H9 (cell line): ENCODE results near the gene NTRK3. TPM values are rescaled to one million over a fixed set of nuclear protein-coding genes. Genes with fewer than 3 reads are reported as not detected.

Source experiments
- DNase-seq: peaks from one replicate; pipeline ENCODE4 v3.0.0-alpha.2; 2017
- H2AFZ ChIP-seq: one replicate; pipeline ENCODE4 v1.6.1; 2013; ENCODE audit warnings: mild to moderate bottlenecking, low read length, control low read depth, moderate library complexity
- H2AK5ac ChIP-seq: 2 replicates; pipeline ENCODE4 v1.6.1; 2013; ENCODE audit warnings: low read length, control low read depth, mixed read lengths; ENCODE audit not compliant: insufficient read length
- H2BK120ac ChIP-seq: one replicate; pipeline ENCODE4 v1.6.1; 2013; ENCODE audit warnings: low read depth, mild to moderate bottlenecking, low read length, control low read depth, inconsistent platforms; ENCODE audit not compliant: poor library complexity, severe bottlenecking
- H2BK12ac ChIP-seq: 2 replicates; pipeline ENCODE4 v1.6.1; 2013; ENCODE audit warnings: low read length, control low read depth, mixed read lengths, low read depth; ENCODE audit not compliant: insufficient read length
- H2BK15ac ChIP-seq: 2 replicates; pipeline ENCODE4 v1.6.1; 2013; ENCODE audit warnings: low read depth, low read length, control low read depth
- H2BK20ac ChIP-seq: one replicate; pipeline ENCODE4 v1.6.1; 2013; ENCODE audit warnings: low read depth, mild to moderate bottlenecking, low read length, control low read depth, inconsistent platforms; ENCODE audit not compliant: poor library complexity, severe bottlenecking
- H2BK5ac ChIP-seq: 2 replicates; pipeline ENCODE4 v1.6.1; 2013; ENCODE audit warnings: low read length, control low read depth, mixed read lengths; ENCODE audit not compliant: insufficient read length
- H3K14ac ChIP-seq: 2 replicates; pipeline ENCODE4 v1.6.1; 2013; ENCODE audit warnings: low read length, control low read depth; ENCODE audit not compliant: insufficient read depth
- H3K18ac ChIP-seq: 2 replicates; pipeline ENCODE4 v1.6.1; 2013; ENCODE audit warnings: low read depth, mild to moderate bottlenecking, mixed read lengths, low read length, control low read depth; ENCODE audit not compliant: insufficient read length
- H3K23ac ChIP-seq: 2 replicates; pipeline ENCODE4 v1.6.1; 2013; ENCODE audit warnings: low read length, control low read depth, mixed read lengths, low read depth; ENCODE audit not compliant: insufficient read length
- H3K23me2 ChIP-seq: 2 replicates; pipeline ENCODE4 v1.6.1; 2013; ENCODE audit warnings: low read depth, mild to moderate bottlenecking, mixed read lengths, low read length, control low read depth; ENCODE audit not compliant: insufficient read length, poor library complexity, severe bottlenecking
- H3K27ac ChIP-seq: 2 replicates; pipeline ENCODE4 v1.5.1; 2013; ENCODE audit warnings: low read length, control low read depth, mixed read lengths, low read depth; ENCODE audit not compliant: insufficient read length
- H3K27me3 ChIP-seq: 2 replicates; pipeline ENCODE4 v1.6.1; 2013; ENCODE audit warnings: low read length, control low read depth, inconsistent platforms; ENCODE audit not compliant: insufficient read depth
- H3K4ac ChIP-seq: 2 replicates; pipeline ENCODE4 v1.6.1; 2013; ENCODE audit warnings: low read depth, mild to moderate bottlenecking, control low read depth, inconsistent platforms, low read length, moderate library complexity
- H3K4me1 ChIP-seq: 2 replicates; pipeline ENCODE4 v1.6.1; 2013; ENCODE audit warnings: low read length, control low read depth, inconsistent platforms; ENCODE audit not compliant: insufficient read depth
- H3K4me2 ChIP-seq: 2 replicates; pipeline ENCODE4 v1.6.1; 2013; ENCODE audit warnings: low read length, control low read depth, mixed read lengths; ENCODE audit not compliant: insufficient read length, insufficient read depth
- H3K56ac ChIP-seq: 2 replicates; pipeline ENCODE4 v1.6.1; 2013; ENCODE audit warnings: low read depth, mild to moderate bottlenecking, mixed read lengths, low read length, control low read depth; ENCODE audit not compliant: insufficient read length
- H3K79me1 ChIP-seq: 2 replicates; pipeline ENCODE4 v1.6.1; 2013; ENCODE audit warnings: low read depth, mild to moderate bottlenecking, moderate library complexity, low read length, control low read depth, inconsistent platforms; ENCODE audit not compliant: insufficient read depth, poor library complexity, severe bottlenecking
- H3K79me2 ChIP-seq: 2 replicates; pipeline ENCODE4 v1.6.1; 2013; ENCODE audit warnings: low read length, control low read depth, inconsistent platforms; ENCODE audit not compliant: insufficient read depth
- H3K9ac ChIP-seq: 2 replicates; pipeline ENCODE4 v1.6.1; 2013; ENCODE audit warnings: low read length, control low read depth, mixed read lengths; ENCODE audit not compliant: insufficient read length; ENCODE audit errors: extremely low read depth
- H3K9me3 ChIP-seq: one replicate; pipeline ENCODE4 v1.6.1; 2013; ENCODE audit warnings: low read depth, low read length, inconsistent platforms; ENCODE audit not compliant: control insufficient read depth
- H3T11ph ChIP-seq: one replicate; pipeline ENCODE4 v1.6.1; 2013; ENCODE audit warnings: mild to moderate bottlenecking, low read length, control low read depth, inconsistent platforms
- H4K20me1 ChIP-seq: one replicate; pipeline ENCODE4 v1.6.1; 2013; ENCODE audit not compliant: control insufficient read depth, insufficient read length, insufficient read depth
- H4K5ac ChIP-seq: 2 replicates; pipeline ENCODE4 v1.6.1; 2013; ENCODE audit warnings: low read depth, mild to moderate bottlenecking, mixed read lengths, low read length, control low read depth; ENCODE audit not compliant: insufficient read length
- H4K8ac ChIP-seq: replicated peaks from 2 replicates; pipeline ENCODE4 v1.6.1; 2013; ENCODE audit warnings: low read length, control low read depth, mixed read lengths, low read depth; ENCODE audit not compliant: insufficient read length
- H4K91ac ChIP-seq: 2 replicates; pipeline ENCODE4 v1.6.1; 2013; ENCODE audit warnings: low read depth, mild to moderate bottlenecking, moderate library complexity, mixed read lengths, low read length, control low read depth; ENCODE audit not compliant: insufficient read length
- H3K27ac Mint-ChIP-seq, 3 experiments: 2 replicates in 2 of 3; 3 replicates in 1 of 3; pipeline ENCODE4 v1.8.0; 2020 to 2021; ENCODE audit warnings: mixed read lengths in 3 of 3, mild to moderate bottlenecking in 1 of 3, moderate library complexity in 1 of 3
- H3K27me3 Mint-ChIP-seq: 2 replicates; pipeline ENCODE4 v1.8.0; 2021; ENCODE audit warnings: low read depth, mild to moderate bottlenecking, moderate library complexity, mixed read lengths
- H3K36me3 Mint-ChIP-seq, 3 experiments: 2 replicates in 2 of 3; 3 replicates in 1 of 3; pipeline ENCODE4 v1.8.0; 2020 to 2021; ENCODE audit warnings: low read depth in 3 of 3, mixed read lengths in 3 of 3; ENCODE audit not compliant: insufficient read depth in 1 of 3
- H3K4me1 Mint-ChIP-seq, 2 experiments: 2 replicates each; pipeline ENCODE4 v1.8.0; 2020; ENCODE audit warnings: mixed read lengths in 2 of 2
- H3K4me3 Mint-ChIP-seq, 2 experiments: 2 replicates in 1 of 2; 3 replicates in 1 of 2; pipeline ENCODE4 v1.8.0; 2020 to 2021; ENCODE audit warnings: mild to moderate bottlenecking in 2 of 2, mixed read lengths in 2 of 2, moderate library complexity in 1 of 2
- H3K9me3 Mint-ChIP-seq, 2 experiments: 2 replicates in 1 of 2; 3 replicates in 1 of 2; pipeline ENCODE4 v1.8.0; 2020; ENCODE audit warnings: mild to moderate bottlenecking in 2 of 2, mixed read lengths in 2 of 2, moderate library complexity in 1 of 2
- CTCF ChIP-seq: fragments of 200-600 bp; sonication (generic); conservative IDR thresholded peaks from 3 replicates; pipeline ENCODE4 v1.8.0; 2021; ENCODE audit warnings: antibody characterized with exemption, mild to moderate bottlenecking
- WGBS: extraction: QIAGEN DNeasy Blood & Tissue Kit; methylation state at CpG from one replicate; pipeline ENCODE4 v1.1.7; 2013; ENCODE audit warnings: missing lambda C conversion rate, low lambda C conversion rate, mixed read lengths; ENCODE audit not compliant: insufficient read length; ENCODE audit errors: extremely low coverage; 5-methylcytosine and 5-hydroxymethylcytosine counted together
- total RNA-seq: library from RNA; stranded (reverse); gene quantifications from 2 replicates; pipeline ENCODE4 v1.2.1, GENCODE V29; 2021

Gene NTRK3
- total RNA-seq, 1 experiment from 2014 or later = 2.5 TPM

GRCh38 chr15:88288206-88288605, 31.7 kb upstream of the NTRK3 start:
- no peak overlapping the region for H2BK15ac ChIP-seq
- H3K9me3 Mint-ChIP-seq = peaks cover 0 to 4% of the 10 kb centered on the region in 2 experiments; a peak in 2 of 5 replicates
- no peak overlapping the region for H3T11ph ChIP-seq
- H3K27me3 ChIP-seq = no peaks in the 10 kb centered on the region; the same call in 1 of the 2 replicates
- no peak for DNase-seq
- no peak overlapping the region for H3K27ac ChIP-seq
- H2BK12ac ChIP-seq = no peak overlapping the region
- H2BK20ac ChIP-seq = no peak overlapping the region
- no peak overlapping the region for H3K4me3 Mint-ChIP-seq
- H3K27me3 Mint-ChIP-seq = peaks cover 35% of the 10 kb centered on the region
- H4K91ac ChIP-seq = no peak overlapping the region
- H4K5ac ChIP-seq = no peak overlapping the region
- no peak overlapping the region for H3K56ac ChIP-seq
- H3K36me3 Mint-ChIP-seq = no peaks in the 10 kb centered on the region; a peak in 1 of 7 replicates
- H2BK5ac ChIP-seq = no peak overlapping the region
- no peaks in the 10 kb centered on the region for H3K9me3 ChIP-seq
- H3K27ac Mint-ChIP-seq = no peak overlapping the region
- H2BK120ac ChIP-seq = no peak overlapping the region
- no peaks in the 10 kb centered on the region for H3K79me1 ChIP-seq
- H3K4me1 Mint-ChIP-seq = peaks cover 6 to 13% of the 10 kb centered on the region in 2 experiments; a peak in 3 of 4 replicates
- no peak for TF ChIP-seq CTCF
- H4K8ac ChIP-seq = no peak overlapping the region
- H3K4ac ChIP-seq = no peak overlapping the region
- no peak overlapping the region for H3K9ac ChIP-seq
- no peak overlapping the region for H2AK5ac ChIP-seq
- no peaks in the 10 kb centered on the region for H3K79me2 ChIP-seq
- H3K4me2 ChIP-seq = no peak overlapping the region
- H3K18ac ChIP-seq = no peak overlapping the region
- no peaks in the 10 kb centered on the region for H3K23me2 ChIP-seq
- H4K20me1 ChIP-seq = peaks cover 2% of the 10 kb centered on the region
- WGBS = no CpG with 5 or more reads among the region's 10 CpGs
- H2AFZ ChIP-seq = no peak overlapping the region
- H3K14ac ChIP-seq = no peak overlapping the region
- H3K4me1 ChIP-seq = no peaks in the 10 kb centered on the region
- H3K23ac ChIP-seq = no peak overlapping the region
